Glutamatergic neuron (in vitro differentiated cells): Measurements from ENCODE around the gene LRCH1. TPM values are rescaled to one million over a fixed set of nuclear protein-coding genes. Genes with fewer than 3 reads are reported as not detected.

Experiments used
- DNase-seq: peaks from one replicate; pipeline ENCODE4 v3.0.0; 2022
- H3K27ac Mint-ChIP-seq: one replicate; pipeline ENCODE4 v1.8.0; 2020; ENCODE audit warnings: mild to moderate bottlenecking, mixed read lengths, inconsistent platforms; ENCODE audit not compliant: unreplicated experiment
- H3K27me3 Mint-ChIP-seq: one replicate; pipeline ENCODE4 v1.8.0; 2020; ENCODE audit warnings: mild to moderate bottlenecking, moderate library complexity, mixed read lengths, inconsistent platforms; ENCODE audit not compliant: unreplicated experiment
- H3K36me3 Mint-ChIP-seq: one replicate; pipeline ENCODE4 v1.8.0; 2020; ENCODE audit warnings: mild to moderate bottlenecking, mixed read lengths, inconsistent platforms; ENCODE audit not compliant: unreplicated experiment
- H3K4me1 Mint-ChIP-seq: one replicate; pipeline ENCODE4 v1.8.0; 2020; ENCODE audit warnings: mild to moderate bottlenecking, low read depth, mixed read lengths, inconsistent platforms; ENCODE audit not compliant: unreplicated experiment
- H3K4me3 Mint-ChIP-seq: one replicate; pipeline ENCODE4 v1.8.0; 2020; ENCODE audit warnings: mild to moderate bottlenecking, mixed read lengths, inconsistent platforms; ENCODE audit not compliant: unreplicated experiment
- H3K9me3 Mint-ChIP-seq: one replicate; pipeline ENCODE4 v1.8.0; 2020; ENCODE audit warnings: mild to moderate bottlenecking, moderate library complexity, mixed read lengths, inconsistent platforms; ENCODE audit not compliant: unreplicated experiment
- CTCF ChIP-seq: fragments of 200-600 bp; sonication (generic); IDR thresholded peaks from one replicate; pipeline ENCODE4 v1.5.0; 2021; ENCODE audit not compliant: partially characterized antibody, unreplicated experiment
- total RNA-seq: library from RNA; stranded (reverse); fragmentation: NEBNext Ultra II Directional; extraction: Animal tissue kit (Norgen Biotek cat#: 25700); gene quantifications from one replicate; pipeline ENCODE4 v1.2.1, GENCODE V29; 2021; ENCODE audit not compliant: unreplicated experiment

LRCH1 gene
- total RNA-seq, 1 donor from 2014 or later: 40.6 TPM

DNA sequence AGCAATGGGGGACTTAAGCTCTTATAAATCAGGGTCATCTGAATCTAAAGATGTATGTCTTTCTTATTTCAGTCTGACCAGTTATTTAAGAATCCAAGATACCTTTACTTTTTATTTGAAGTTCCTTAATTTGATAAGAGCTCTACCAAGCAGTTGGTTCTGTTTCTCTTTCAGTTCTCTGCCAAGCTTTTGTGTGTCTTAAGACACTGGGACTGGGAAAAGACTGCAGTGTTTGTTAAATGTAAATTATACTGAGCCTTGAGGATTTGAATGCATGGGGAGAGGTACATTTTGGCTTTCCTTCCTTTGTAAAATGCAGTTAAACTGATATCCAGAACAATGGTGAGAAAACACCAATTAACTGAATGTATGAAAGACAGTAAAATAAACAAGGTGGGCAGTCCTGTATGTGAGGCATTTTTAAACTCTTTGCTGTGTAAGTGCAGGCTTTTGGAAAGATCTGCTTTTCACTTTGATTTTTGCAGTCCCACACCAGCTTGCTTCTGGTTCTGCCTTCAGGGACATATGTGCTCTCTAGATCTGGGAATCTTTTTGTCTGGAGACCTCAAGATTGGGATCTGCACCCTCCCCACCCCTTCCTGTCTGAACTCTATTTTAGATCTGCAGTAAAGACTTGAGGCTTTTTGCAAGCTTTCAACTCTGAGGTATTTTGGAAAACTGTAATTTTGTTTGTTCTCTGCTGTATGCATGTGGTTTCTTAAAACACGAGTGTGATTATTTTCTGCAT is 77.6 kb downstream of the LRCH1 start:
- H3K27ac Mint-ChIP-seq: peak overlapping the region; percentile 99

GRCh38 chr13:46631179-46631542 is 78.2 kb downstream of the LRCH1 start:
- Mint-ChIP-seq H3K36me3 (peaks cover 7% of the 10 kb centered on the region), H3K9me3 (peaks cover 17% of the 10 kb centered on the region), H3K4me1 (peaks cover 74% of the 10 kb centered on the region), H3K27ac (peak overlapping the region; percentile 99), H3K27me3 (peaks cover 13% of the 10 kb centered on the region), H3K4me3 (peak overlapping the region; percentile 77)
- no peak for DNase-seq
- no peak for TF ChIP-seq CTCF

More for the DNA sequence above, 77.6 kb downstream of the LRCH1 start:
- no peak for DNase-seq
- Mint-ChIP-seq H3K27me3 (peaks cover 13% of the 10 kb centered on the region), H3K9me3 (peaks cover 14% of the 10 kb centered on the region), H3K4me3 (peak overlapping the region; percentile 77), H3K4me1 (peaks cover 76% of the 10 kb centered on the region), H3K36me3 (peaks cover 7% of the 10 kb centered on the region)
- no peak for TF ChIP-seq CTCF

GRCh38 chr13:46632176-46632575 is 79.2 kb downstream of the LRCH1 start:
- H3K4me3 Mint-ChIP-seq: peak overlapping the region; percentile 71
- H3K4me1 Mint-ChIP-seq: peaks cover 74% of the 10 kb centered on the region

GRCh38 chr13:46633416-46633815 is 80.4 kb downstream of the LRCH1 start:
- peaks cover 15% of the 10 kb centered on the region for H3K27me3 Mint-ChIP-seq
- peaks cover 7% of the 10 kb centered on the region for H3K36me3 Mint-ChIP-seq
- H3K9me3 Mint-ChIP-seq: peaks cover 21% of the 10 kb centered on the region
- H3K4me3 Mint-ChIP-seq: peak overlapping the region; percentile 74
- no peak for DNase-seq
- TF ChIP-seq CTCF: no peak
- peak overlapping the region; percentile 91 for H3K27ac Mint-ChIP-seq
- peaks cover 74% of the 10 kb centered on the region for H3K4me1 Mint-ChIP-seq

More at GRCh38 chr13:46632176-46632575, 79.2 kb downstream of the LRCH1 start:
- no peak for TF ChIP-seq CTCF
- Mint-ChIP-seq H3K27me3 (peaks cover 17% of the 10 kb centered on the region), H3K36me3 (peaks cover 7% of the 10 kb centered on the region), H3K27ac (peak overlapping the region; percentile 96), H3K9me3 (peaks cover 22% of the 10 kb centered on the region)
- DNase-seq: no peak

- Mint-ChIP-seq H3K4me3 (peak overlapping the region; percentile 67), H3K36me3 (peaks cover 7% of the 10 kb centered on the region), H3K27me3 (peaks cover 17% of the 10 kb centered on the region), H3K27ac (peak overlapping the region; percentile 91), H3K4me1 (peaks cover 67% of the 10 kb centered on the region), H3K9me3 (peaks cover 20% of the 10 kb centered on the region)
- no peak for TF ChIP-seq CTCF
- DNase-seq: no peak
Observed at GRCh38 chr13:46636451-46636850, 83.5 kb downstream of the LRCH1 start.
